DMS53 treated with DMSO at 0.1 percent for 48 hours (cell line): ENCODE measurements around the gene SMIM32.
A peak's percentile ranks its signal among the peaks of the same experiment; 100 is the strongest.

Experiments used
- DNase-seq: peaks from one replicate; lab custom pipeline; 2025; ENCODE audit not compliant: unreplicated experiment; lab: John Stamatoyannopoulos, UW

SMIM32 gene

GRCh38 chr5:136192526-136193321 lies at the start of gene SMIM32:
Gene SMIM32, minus strand, starts transcription at chr5:136193162. Its CDS starts 638 bp downstream, at chr5:136192524.
- no peak for DNase-seq

- DNase-seq, result no peak
Observed at GRCh38 chr5:136242611-136243010, 49.6 kb upstream of the SMIM32 start.

- DNase-seq, result no peak
Observed at GRCh38 chr5:136242136-136242535, 49.2 kb upstream of the SMIM32 start.

- no peak for DNase-seq
Observed at GRCh38 chr5:136240894-136241293, 47.9 kb upstream of the SMIM32 start.

GRCh38 chr5:136236479-136237083 lies 43.6 kb upstream of the SMIM32 start:
- no peak for DNase-seq

- DNase-seq, result no peak
Observed at GRCh38 chr5:136235321-136235720, 42.4 kb upstream of the SMIM32 start.

- no peak for DNase-seq
Observed at GRCh38 chr5:136232316-136232715, 39.4 kb upstream of the SMIM32 start.

- DNase-seq, result no peak
Observed at GRCh38 chr5:136230176-136230575, 37.2 kb upstream of the SMIM32 start.

- DNase-seq, result no peak
Observed at GRCh38 chr5:136228136-136228757, 35.3 kb upstream of the SMIM32 start.

GRCh38 chr5:136226401-136226800 lies 33.4 kb upstream of the SMIM32 start:
- DNase-seq, result no peak

- DNase-seq, result no peak
Observed at GRCh38 chr5:136225796-136226195, 32.8 kb upstream of the SMIM32 start.

GRCh38 chr5:136222580-136223235 lies 29.7 kb upstream of the SMIM32 start:
- DNase-seq, result peak; percentile 1

- no peak for DNase-seq
Observed at GRCh38 chr5:136221340-136221739, 28.4 kb upstream of the SMIM32 start.

- DNase-seq, result no peak
Observed at GRCh38 chr5:136216230-136216629, 23.3 kb upstream of the SMIM32 start.

GRCh38 chr5:136215812-136216211 lies 22.9 kb upstream of the SMIM32 start:
- DNase-seq, result no peak

GRCh38 chr5:136213919-136214493 lies 21.0 kb upstream of the SMIM32 start:
- DNase-seq, result no peak

GRCh38 chr5:136212252-136212721 lies 19.3 kb upstream of the SMIM32 start:
- peak; percentile 24 for DNase-seq

GRCh38 chr5:136211282-136212040 lies 18.5 kb upstream of the SMIM32 start:
- no peak for DNase-seq

GRCh38 chr5:136210259-136210658 lies 17.3 kb upstream of the SMIM32 start:
- no peak for DNase-seq

- no peak for DNase-seq
Observed at GRCh38 chr5:136209346-136209910, 16.5 kb upstream of the SMIM32 start.
